ENCODE results near the gene GABRR3.

DNA sequence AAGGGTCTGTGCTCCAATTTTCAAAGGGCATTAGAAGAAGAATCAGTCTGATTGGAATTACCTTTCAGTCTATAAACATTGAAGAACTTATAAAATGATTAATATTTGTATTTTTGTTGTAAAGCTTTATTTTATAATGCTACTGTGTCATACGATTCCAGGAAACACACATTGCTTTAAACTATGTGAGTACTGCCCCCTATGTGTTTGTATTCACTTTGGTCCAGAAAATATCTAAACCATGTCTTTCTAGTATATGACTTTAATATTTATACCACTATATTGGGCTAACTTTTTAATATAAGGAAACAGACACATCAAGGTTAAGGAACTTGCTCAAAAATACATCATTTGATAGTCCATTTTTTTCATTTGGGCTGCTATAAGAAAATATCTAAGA, 59.6 kb downstream of the GABRR3 start:
- TF ChIP-seq CTCF (IDR thresholded peaks at IDR 0.05; ENCODE audit: low read depth, low read length, poor library complexity, severe bottlenecking) = peak; percentile 14
- no peak for TF ChIP-seq EZH2phosphoT487 (IDR thresholded peaks at IDR 0.05; ENCODE audit: borderline replicate concordance, low read length)
